Middle frontal gyrus (tissue), 1 donor: ENCODE results near the gene SLC10A3.

Source experiments
- DNase-seq: peaks from one replicate; pipeline ENCODE4 v3.0.0-alpha.2; 2015; ENCODE audit warnings: low spot score; ENCODE audit errors: extremely low spot score

SLC10A3 gene

GRCh38 chrX:154465601-154466000 lies 24.8 kb downstream of the SLC10A3 start:
- DNase-seq: no peak

GRCh38 chrX:154464806-154465365 lies 25.5 kb downstream of the SLC10A3 start:
- DNase-seq: no peak

DNA sequence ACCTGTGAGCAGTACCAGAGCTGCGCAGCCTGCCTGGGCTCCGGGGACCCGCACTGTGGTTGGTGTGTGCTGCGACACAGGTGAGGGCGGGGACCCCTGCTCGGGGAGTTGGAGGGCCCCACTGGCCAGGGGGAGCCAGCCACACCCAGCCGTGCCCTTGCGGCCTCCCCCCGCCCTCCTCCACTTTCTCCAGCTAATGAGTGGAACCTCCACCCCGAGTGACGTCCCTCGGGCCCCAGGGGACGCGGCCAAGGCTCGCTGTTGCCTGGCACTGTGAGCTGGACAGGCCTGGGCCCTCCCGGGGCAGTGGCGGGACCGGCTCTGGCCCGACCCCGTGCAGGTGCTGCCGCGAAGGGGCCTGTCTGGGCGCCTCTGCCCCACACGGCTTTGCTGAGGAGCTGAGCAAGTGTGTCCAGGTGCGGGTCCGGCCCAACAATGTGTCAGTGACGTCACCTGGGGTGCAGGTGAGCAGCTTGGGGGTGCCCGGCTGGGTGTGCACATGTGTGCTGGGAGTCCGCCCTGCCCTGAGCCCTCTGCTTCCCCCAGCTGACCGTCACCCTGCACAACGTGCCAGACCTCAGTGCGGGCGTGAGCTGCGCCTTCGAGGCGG lies 26.7 kb downstream of the SLC10A3 start:
- DNase-seq: no peak

- DNase-seq: no peak
Observed at GRCh38 chrX:154462396-154462795, 28.0 kb downstream of the SLC10A3 start.

DNA sequence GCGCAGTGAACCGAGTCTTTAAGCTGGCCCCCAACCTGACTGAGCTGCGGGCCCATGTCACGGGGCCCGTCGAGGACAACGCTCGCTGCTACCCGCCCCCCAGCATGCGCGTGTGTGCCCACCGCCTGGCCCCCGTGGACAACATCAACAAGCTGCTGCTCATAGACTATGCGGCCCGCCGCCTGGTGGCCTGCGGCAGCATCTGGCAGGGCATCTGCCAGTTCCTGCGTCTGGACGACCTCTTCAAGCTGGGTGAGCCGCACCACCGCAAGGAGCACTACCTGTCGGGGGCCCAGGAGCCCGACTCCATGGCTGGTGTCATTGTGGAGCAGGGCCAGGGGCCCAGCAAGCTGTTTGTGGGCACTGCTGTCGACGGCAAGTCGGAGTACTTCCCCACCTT lies 30.1 kb downstream of the SLC10A3 start:
- no peak for DNase-seq

DNA sequence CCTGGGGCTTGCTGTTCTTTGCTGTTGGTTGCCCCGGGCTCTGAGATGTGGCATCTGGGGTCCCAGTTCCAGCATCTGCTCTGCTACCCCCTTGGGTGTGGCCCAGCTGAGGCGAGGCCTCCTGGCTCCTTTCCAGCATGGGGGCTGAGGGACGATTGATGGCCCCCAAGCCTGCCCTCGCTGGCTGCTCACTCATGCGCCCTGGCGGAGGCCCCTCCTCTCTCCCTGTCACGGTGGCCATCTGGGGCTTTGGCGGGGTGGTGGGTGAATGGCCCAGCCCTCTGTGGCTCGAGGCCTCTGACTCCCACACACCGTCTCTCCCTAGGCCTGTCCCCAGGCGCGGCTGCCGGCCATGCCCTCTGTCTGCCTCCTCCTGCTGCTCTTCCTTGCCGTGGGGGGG lies 30.6 kb downstream of the SLC10A3 start:
- no peak for DNase-seq

GRCh38 chrX:154458954-154459778 lies 31.3 kb downstream of the SLC10A3 start:
- DNase-seq: no peak

DNA sequence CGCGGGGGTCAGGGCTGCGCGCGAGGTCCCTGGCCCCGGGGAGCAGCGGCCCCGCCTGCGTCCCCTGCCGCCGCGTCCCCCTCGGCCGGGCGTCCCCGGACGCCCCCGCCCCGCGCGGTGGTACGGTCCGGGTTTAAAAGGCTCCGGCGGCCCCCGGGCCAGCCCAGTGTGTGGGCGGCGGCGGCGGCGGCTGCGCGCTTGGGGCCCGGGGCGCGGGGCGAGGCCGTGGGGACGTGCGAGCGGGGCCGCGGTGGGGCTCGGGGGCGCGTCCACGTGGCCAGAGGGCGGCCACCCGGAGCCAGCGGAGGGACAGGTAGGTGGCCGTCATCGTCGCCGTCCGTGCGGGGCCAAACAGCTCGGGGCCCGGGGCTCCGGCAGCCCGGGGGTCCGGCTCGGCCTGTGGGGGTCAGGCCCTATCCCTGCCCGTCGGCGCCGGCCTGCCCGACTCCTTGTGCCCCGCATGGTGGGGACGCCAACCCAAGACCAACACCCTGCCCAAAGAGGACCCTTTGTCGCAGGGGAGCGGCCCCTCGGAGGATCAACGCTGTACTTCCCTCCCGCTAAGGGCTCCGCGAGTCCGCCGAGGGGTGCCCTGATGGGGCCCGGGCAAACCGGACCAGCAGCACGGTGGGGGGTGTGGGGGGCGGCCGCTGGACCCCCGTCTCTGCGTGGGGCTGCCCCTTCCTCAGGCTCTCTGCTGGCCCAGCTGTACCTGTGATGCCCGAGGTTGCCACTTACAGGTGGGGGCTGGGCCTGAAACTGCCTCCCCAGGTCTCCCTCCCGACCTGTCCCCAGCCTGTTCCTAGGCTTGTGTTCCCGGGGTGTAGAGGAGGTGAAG lies 32.1 kb downstream of the SLC10A3 start, which contains the start of gene PLXNA3:
Gene PLXNA3 (plus strand): TSS at position 166 of the 838 bp plus-strand sequence. CDS start 1,903 bp downstream, outside the sequence.
- no peak for DNase-seq

DNA sequence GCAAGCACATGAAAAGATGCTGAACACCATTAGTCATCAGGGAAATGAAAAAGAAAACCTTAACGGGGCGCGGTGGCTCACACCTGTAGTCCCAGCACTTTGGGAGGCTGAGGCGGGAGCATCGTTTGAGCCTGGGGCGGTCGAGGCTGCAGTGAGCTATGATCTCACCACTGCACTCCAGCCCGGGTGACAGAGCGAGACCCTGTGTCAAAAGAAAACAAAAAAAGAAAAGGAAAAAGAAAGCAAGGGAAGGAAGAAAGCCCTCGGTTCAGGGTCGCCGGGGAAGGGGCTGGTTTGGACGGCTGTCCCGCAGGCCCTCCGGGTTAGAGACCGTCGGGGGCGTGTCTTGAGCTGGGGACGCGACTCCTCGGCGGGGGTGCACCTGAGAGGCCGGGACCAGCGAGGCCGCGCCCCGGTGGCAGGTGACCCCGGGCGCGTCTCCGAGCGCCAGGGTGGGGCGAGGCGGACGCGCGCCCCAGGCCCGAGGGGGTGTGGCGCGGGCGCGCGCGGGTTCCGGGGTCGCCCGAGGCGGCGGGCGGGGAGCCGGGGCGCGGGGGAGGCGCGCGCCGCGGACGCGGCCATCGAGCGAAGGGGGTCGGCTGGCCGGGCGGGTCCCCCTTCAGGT lies 32.8 kb downstream of the SLC10A3 start:
- no peak for DNase-seq

DNA sequence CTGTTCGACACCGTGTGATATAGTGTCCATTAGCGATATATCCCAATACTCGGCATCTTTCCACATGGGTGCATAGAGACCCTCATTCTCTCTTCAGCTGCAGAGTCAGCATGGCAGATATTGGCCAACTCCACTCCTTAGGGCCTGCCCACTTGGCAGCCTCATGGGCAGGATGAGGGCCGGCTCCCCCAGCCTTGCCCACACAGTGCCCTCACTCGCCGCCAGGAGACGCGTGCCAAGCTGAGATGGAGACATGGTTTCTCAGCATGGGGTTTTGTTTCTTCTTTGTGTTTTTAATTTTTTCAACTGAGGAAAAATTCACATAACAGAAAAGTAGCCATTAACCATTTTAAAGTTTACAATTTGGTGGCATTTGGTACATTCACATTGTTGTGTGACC lies 37.6 kb downstream of the SLC10A3 start:
- no peak for DNase-seq

- no peak for DNase-seq
Observed at GRCh38 chrX:154450312-154450711, 40.1 kb downstream of the SLC10A3 start.

DNA sequence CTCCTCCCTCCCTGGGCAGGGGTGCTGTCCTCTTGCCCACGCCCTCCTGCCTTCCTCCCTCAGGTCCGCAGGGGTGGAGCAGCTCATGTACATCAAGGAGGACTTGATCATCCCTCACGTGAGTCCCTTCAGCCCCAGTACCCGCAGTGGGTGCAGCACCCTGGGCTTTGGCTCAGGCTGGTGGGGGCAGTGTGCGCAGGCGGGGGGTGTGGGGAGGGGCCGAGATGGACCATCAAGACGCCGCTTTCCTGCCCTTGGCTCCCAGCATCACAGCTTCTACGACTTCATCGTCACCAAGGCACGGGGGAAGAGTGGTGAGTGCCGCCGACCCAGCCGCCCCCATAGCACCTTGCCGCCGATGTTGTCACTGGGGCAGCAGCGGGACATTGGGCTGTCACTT lies 40.8 kb downstream of the SLC10A3 start:
- no peak for DNase-seq

- DNase-seq: no peak
Observed at GRCh38 chrX:154448484-154448883, 41.9 kb downstream of the SLC10A3 start.

GRCh38 chrX:154446430-154446829 lies 44.0 kb downstream of the SLC10A3 start:
- no peak for DNase-seq

- no peak for DNase-seq
Observed at GRCh38 chrX:154445776-154446175, 44.7 kb downstream of the SLC10A3 start.

DNA sequence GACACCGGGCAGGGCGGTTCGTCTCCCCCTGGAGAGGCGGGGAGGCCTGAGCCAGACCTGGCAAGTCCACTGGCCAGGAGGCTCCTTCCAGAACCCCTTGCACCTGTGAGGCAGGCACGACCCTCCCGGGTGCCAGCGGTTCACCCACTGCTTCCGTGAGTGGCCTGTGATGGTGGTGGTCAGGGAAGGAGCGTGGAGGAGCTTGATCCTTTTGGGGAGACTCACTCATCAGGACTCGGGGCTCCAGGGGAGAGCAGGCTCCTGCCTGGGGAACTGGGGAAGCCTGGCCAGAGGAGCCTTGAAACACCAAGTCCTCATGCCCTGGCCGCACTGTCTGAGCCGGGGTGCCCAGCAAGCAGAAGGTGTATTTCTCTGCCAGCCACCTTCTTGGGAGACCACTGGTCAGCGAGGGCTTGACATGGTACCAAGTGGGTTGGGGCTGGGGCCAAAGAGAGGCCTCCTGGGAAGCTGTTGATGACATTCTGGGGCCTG lies 45.6 kb downstream of the SLC10A3 start:
- no peak for DNase-seq

GRCh38 chrX:154443992-154444754 lies 46.3 kb downstream of the SLC10A3 start, which contains the start of gene FAM50A:
Gene FAM50A, plus strand, starts transcription at chrX:154444141. Its CDS starts 95 bp downstream, at chrX:154444236.
- peak; percentile 61 for DNase-seq

DNA sequence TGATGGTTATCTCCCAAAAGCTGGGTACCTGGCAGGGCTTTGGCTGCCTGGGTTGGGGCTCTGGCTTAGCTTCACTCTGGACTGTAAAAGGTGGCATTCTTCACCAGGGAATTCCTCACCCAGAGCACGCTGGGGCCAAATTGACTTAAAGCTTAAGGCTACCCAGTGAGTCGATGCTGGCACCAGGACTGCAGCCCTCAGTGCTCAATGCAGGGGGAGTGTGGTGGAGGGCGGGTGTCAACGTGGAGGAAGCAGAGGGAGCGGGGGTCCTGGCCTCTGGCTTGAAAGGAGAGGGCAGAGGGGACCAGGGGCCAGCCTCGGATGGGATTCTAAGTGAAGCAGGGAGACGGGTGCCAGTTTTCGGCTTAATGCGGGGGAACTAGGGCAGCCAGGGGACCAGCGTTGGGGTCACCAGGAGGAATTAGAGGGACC lies 46.9 kb downstream of the SLC10A3 start:
- no peak for DNase-seq

DNA sequence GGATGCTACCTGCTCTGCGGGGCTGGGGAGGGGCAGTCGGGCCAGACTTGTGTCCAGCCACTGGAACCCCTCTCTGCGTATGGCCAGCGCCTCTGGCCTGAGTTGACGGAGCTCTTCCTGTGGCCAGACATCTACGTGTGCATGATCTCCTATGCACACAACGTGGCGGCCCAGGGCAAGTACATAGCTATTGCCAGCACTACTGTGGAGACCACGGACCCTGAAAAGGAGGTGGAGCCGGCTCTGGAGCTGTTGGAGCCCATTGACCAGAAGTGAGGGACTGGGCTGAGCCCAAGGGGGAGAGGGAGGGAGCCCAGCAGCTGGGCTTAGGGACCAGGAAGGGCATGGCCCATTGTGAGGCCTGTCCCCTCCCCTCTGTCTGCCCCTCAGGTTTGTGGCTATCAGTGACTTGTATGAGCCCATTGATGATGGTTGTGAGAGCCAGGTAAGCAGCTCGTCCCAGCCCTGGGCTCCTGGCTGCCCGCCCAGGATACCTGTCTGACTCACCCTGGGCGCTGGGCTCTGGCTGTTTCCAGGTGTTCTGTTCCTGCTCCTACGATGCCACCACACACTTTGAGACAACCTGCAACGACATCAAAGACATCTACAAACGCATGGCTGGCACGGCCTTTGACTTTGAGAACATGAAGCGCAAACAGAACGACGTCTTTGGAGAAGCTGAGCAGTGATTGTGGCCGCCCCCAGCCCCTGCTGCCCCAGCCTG lies 48.3 kb downstream of the SLC10A3 start:
- no peak for DNase-seq
